GM12878 (cell line): ENCODE data around the gene DIPK1A. TPM values are rescaled to one million over a fixed set of nuclear protein-coding genes. Genes with fewer than 3 reads are reported as not detected.

Experiments used
- BACH1 ChIP-seq: fragments of 450-650 bp; IDR thresholded peaks from 2 replicates; pipeline ENCODE4 v1.6.1; 2017; ENCODE audit warnings: mild to moderate bottlenecking, borderline replicate concordance
- CREM ChIP-seq: IDR thresholded peaks from 2 replicates; pipeline ENCODE4 v1.6.1; 2014; ENCODE audit warnings: antibody characterized with exemption, low read depth
- CTCF ChIP-seq, 3 experiments: IDR thresholded peaks in 2 of 3; conservative IDR thresholded peaks in 1 of 3; 2 replicates each; pipeline ENCODE4 v1.5.1; 2011; ENCODE audit warnings: low read depth in 3 of 3, low read length in 3 of 3, mild to moderate bottlenecking in 3 of 3, control low read depth in 2 of 3, moderate library complexity in 2 of 3, inconsistent platforms in 1 of 3, mixed read lengths in 1 of 3; ENCODE audit not compliant: control insufficient read depth in 2 of 3, insufficient read depth in 1 of 3; ENCODE audit errors: extremely low read depth in 1 of 3
- FOS ChIP-seq: IDR thresholded peaks from 3 replicates; pipeline ENCODE4 v1.6.1; 2011; ENCODE audit warnings: borderline replicate concordance; ENCODE audit not compliant: insufficient read length; ENCODE audit errors: extremely low read depth
- MEF2B ChIP-seq: fragments of 450-650 bp; IDR thresholded peaks from 2 replicates; pipeline ENCODE4 v1.6.1; 2018; ENCODE audit warnings: mild to moderate bottlenecking, moderate library complexity; ENCODE audit not compliant: partially characterized antibody, poor library complexity, severe bottlenecking
- MLLT1 ChIP-seq: fragments of 450-650 bp; IDR thresholded peaks from 2 replicates; pipeline ENCODE4 v1.6.1; 2016; ENCODE audit warnings: mild to moderate bottlenecking
- NR2F1 ChIP-seq: fragments of 450-650 bp; conservative IDR thresholded peaks from 2 replicates; pipeline ENCODE4 v1.6.1; 2017; ENCODE audit warnings: mild to moderate bottlenecking
- POLR2A ChIP-seq: IDR thresholded peaks from 2 replicates; pipeline ENCODE4 v1.6.1; 2011; ENCODE audit warnings: low read depth, mild to moderate bottlenecking, low read length
- POLR2AphosphoS5 ChIP-seq: IDR thresholded peaks from 2 replicates; pipeline ENCODE4 v1.6.1; 2011; ENCODE audit warnings: mild to moderate bottlenecking, low read length, inconsistent platforms
- RFX5 ChIP-seq: IDR thresholded peaks from 2 replicates; pipeline ENCODE4 v1.6.1; 2011; ENCODE audit warnings: low read depth, low read length, improper control_type of control experiment
- SIX5 ChIP-seq: IDR thresholded peaks from 2 replicates; pipeline ENCODE4 v1.6.1; 2011; ENCODE audit warnings: mild to moderate bottlenecking, low read depth, low read length, moderate library complexity; ENCODE audit not compliant: severe bottlenecking
- SKIL ChIP-seq: fragments of 450-650 bp; IDR thresholded peaks from 2 replicates; pipeline ENCODE4 v1.6.1; 2017; ENCODE audit warnings: mild to moderate bottlenecking, low read depth, inconsistent platforms; ENCODE audit not compliant: poor library complexity, severe bottlenecking
- SMC3 ChIP-seq: IDR thresholded peaks from 2 replicates; pipeline ENCODE4 v1.6.1; 2011; ENCODE audit warnings: low read length, improper control_type of control experiment, borderline replicate concordance
- TAF1 ChIP-seq: IDR thresholded peaks from 2 replicates; pipeline ENCODE4 v1.6.1; 2011; ENCODE audit warnings: mild to moderate bottlenecking, low read depth, low read length, borderline replicate concordance
- USF1 ChIP-seq: IDR thresholded peaks from 2 replicates; pipeline ENCODE4 v1.6.1; 2011; ENCODE audit warnings: borderline replicate concordance, low read depth, mild to moderate bottlenecking, moderate library complexity, mixed read lengths, low read length; ENCODE audit not compliant: insufficient read depth; ENCODE audit errors: extremely low read length
- USF2 ChIP-seq: IDR thresholded peaks from 2 replicates; pipeline ENCODE4 v1.6.1; 2011; ENCODE audit warnings: low read depth, low read length, improper control_type of control experiment, borderline replicate concordance
- ZBTB11 ChIP-seq: fragments of 450-650 bp; formaldehyde crosslinking; IDR thresholded peaks from 2 replicates; pipeline ENCODE4 v1.5.0; 2022; ENCODE audit warnings: mild to moderate bottlenecking, missing genetic modification characterization
- ZNF384 ChIP-seq: IDR thresholded peaks from 2 replicates; pipeline ENCODE4 v1.6.1; 2012; ENCODE audit warnings: low read depth, mild to moderate bottlenecking, low read length, improper control_type of control experiment, borderline replicate concordance
- polyA plus RNA-seq, 11 experiments: library from polyadenylated mRNA; depleted of rRNA in 4 of 11; unstranded in 6 of 11; stranded (reverse) in 5 of 11; fragments of >200 nt; fragmentation: Nextera tagmentation in 4 of 11; fragmentation: Illumina TruSeq in 1 of 11; extraction: Ambion mirVana in 4 of 11; extraction: Trizol in 1 of 11; gene quantifications; 1 replicate in 1 of 11; 2 replicates in 10 of 11; pipeline versions ENCODE4 v1.2.1 to v1.2.3, GENCODE V29; 2011 to 2016; ENCODE audit warnings: inconsistent platforms in 2 of 11, missing spikeins in 2 of 11, low read depth in 1 of 11
- total RNA-seq, 4 experiments: library from RNA; depleted of rRNA in 3 of 4; stranded (reverse); fragments of >200 nt in 3 of 4; fragmentation: Illumina TruSeq in 1 of 4; extraction: Trizol in 1 of 4; gene quantifications; 2 replicates each; pipeline versions ENCODE4 v1.2.1 to v1.2.3, GENCODE V29; 2013 to 2021

Gene DIPK1A
- total and polyA plus RNA-seq, 10 of the 15 experiments (the other 5 are each of a cell fraction or from before 2014, with no cell fraction given), result 4.9 to 15.0 (median 9.7) TPM

DNA sequence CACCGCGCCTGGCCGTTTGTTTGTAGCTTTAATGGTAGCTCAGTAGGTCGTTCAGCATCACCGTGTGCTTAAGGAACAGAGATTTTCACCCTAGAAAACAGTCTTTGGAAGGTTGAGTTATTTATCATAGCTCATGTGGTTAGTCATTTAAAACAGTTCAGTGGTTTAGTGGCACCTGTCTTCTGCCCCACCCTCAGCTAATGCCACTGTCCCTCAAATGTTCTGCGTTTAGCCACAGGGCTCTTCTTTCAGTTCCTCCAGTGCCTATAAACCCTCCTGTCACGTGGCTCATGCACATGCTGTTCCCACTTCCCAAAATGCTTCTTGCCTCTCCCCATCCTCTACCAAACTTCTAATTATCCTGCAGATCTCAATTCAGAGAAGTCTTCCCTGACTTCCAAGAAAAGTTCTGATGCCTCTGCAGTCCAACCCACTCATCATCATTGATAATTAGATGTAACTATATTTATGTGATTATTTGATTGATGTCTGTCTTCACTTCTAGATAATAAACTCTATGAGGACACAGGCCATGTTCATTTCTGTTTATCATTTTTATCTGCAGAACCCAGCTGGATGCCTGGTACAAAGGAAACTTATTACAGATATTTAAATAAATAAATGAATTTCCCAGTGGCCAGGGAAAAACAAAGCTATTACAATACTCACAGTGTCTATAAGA is 14.4 kb upstream of the DIPK1A start (continued):
- peak; percentile 91 for TF ChIP-seq MLLT1
- peak; percentile 35; the same call in 1 of the 2 replicates for TF ChIP-seq POLR2AphosphoS5
- TF ChIP-seq ZNF384, result no peak
- TF ChIP-seq BACH1, result peak; percentile 76; the same call in 1 of the 2 replicates
- no peak for TF ChIP-seq RFX5
- no peak for TF ChIP-seq CTCF (IDR thresholded peaks at IDR 0.05 in 2 of 3, conservative IDR thresholded peaks at IDR 0.05 in 1 of 3; ENCODE audit: control insufficient read depth in 2 of 3, extremely low read depth in 1 of 3, insufficient read depth in 1 of 3, low read depth in 3 of 3, low read length in 3 of 3)
- 0 out of 2 replicates have a peak, but pooled peaks have one; percentile 11 for TF ChIP-seq TAF1
- TF ChIP-seq NR2F1, result peak; percentile 70
- TF ChIP-seq SKIL, result peak; percentile 72
- TF ChIP-seq SIX5, result no peak
- no peak for TF ChIP-seq FOS
- TF ChIP-seq USF1, result peak; percentile 84
- TF ChIP-seq SMC3, result no peak; the same call in 1 of the 2 replicates
- no peak for TF ChIP-seq ZBTB11 (CRISPR knock-in tag)
- peak; percentile 86 for TF ChIP-seq CREM
- peak; percentile 85 for TF ChIP-seq USF2
- no peak for TF ChIP-seq POLR2A
- TF ChIP-seq MEF2B, result peak; percentile 86
